GM19043 (cell line): ENCODE data around the gene C12orf76.
"Not testable (repeated sequence)": the region's sequence is repeated elsewhere in the genome, so short reads cannot be mapped to it uniquely, and the experiment has no call there.

Experiments
- ATAC-seq: cut with Tn5 transposase; IDR thresholded peaks from one replicate; pipeline ENCODE4 v1.9.1; 2021; ENCODE audit warnings: low read depth; ENCODE audit not compliant: unreplicated experiment

C12orf76 gene

GRCh38 chr12:110048242-110049027 lies at the start of gene C12orf76:
Gene C12orf76 (minus strand): TSS chr12:110048522. CDS start chr12:110048495, 27 bp downstream.
- ATAC-seq: peak; percentile 99

DNA sequence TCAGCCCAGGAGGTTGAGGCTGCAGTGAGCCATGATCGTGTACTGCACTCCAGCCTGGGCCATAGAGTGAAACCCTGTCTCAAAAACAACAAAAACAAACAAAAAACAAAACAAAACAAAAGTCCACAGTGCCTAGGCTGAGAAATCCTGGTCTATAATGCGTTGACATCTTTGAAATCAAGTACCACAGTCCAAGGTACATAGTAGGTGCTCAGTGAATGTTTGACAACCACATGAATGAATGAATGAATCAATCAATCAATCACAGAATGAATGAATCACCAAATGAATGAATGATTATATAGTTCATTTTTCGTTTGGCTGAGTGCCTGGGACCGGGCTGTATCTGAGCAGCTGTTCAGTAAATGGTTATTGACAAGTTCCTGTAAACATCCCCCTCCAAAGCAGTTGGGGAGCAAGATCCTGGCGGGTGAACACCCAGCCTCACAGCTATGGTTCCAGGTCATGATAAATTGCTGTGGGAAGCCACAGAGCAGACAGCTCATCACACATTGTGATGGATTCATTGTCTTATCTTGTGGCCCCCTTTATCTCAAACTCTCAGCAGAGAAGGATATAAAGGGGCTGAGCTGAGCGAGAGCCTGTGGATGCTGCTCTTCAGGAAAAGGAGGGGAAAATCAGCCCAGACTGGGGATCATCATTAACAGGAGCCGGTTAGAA lies 45.4 kb upstream of the C12orf76 start:
- ATAC-seq: no peak

- ATAC-seq: no peak
These were observed 42.9 kb upstream of the C12orf76 start for GRCh38 chr12:110091136-110091711.

DNA sequence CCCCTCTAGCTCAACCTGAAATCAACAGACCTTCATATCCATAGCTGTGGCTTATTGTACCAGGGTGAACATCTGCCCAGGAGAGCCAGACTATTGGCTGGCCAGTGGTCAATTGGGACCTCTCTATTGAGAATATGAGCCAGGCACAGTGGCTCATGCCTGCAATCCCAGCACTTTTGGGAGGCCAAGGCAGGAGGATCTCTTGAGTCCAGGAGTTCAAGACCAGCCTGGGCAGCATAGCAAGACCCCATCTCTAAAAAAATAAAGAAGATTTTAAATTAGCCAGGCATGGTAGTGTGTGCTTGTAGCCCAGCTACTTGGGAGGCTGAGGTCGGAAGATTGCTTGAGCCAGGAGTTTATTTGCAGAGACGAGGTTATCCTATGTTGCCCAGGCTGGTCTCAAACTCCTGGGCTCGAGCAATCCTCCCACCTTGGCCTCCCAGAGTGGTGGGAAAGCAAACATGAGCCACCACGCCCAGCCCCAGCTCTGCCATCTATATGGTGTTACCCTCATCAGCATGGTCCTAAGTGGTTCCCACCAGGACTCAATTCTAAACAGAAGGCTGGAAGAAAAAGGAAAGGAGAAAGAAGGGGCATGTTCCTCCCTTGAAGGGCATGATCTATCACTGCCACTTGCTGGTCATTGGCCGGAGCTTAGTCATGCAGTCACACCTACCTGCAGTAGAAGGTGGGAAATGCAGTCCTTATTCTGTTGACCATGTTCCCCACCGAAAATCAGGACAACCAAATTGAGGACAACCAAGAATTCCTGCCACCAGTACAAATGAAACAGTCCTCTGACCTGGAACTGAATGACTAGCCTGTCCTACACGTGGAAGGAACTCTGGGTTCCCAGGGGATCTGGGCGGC lies 42.2 kb upstream of the C12orf76 start:
- no peak for ATAC-seq

DNA sequence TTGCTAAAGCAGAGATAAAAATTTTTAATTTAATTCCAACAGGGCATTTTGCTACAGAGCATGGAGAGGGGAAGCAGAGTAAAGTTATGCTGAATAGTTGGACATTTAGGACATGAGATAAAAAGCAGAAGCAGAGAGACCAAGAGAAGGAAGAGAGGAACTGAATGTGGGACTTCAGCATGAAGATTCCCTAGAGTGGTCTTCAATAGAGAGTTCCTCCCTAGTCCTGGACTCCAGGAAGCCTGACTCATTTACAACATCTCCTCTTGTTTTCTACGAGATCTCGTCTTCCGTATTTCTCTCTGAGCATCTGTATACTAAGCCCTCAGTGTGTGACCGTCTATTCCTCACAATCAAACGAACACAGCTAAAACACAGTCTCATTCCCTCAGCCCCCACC lies 40.6 kb upstream of the C12orf76 start:
- ATAC-seq: no peak

DNA sequence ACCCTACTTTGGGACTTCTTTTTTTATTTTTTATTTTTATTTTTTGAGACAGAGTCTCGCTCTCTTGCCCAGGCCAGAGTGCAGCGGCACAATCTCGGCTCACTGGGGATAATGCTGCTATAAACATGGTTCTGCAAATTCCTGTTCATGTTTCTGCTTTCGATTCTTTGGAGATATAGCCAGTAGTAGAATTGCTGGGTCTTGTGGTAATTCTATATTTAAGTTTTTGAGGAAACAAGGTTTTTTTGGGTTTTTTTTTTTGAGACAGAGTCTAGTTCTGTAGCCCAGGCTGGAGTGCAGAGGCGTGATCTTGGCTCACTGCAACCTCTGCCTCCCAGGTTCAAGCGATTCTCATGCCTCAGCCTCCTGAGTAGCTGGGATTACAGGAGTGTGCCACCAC lies 39.9 kb upstream of the C12orf76 start:
- not testable (repeated sequence) for ATAC-seq

DNA sequence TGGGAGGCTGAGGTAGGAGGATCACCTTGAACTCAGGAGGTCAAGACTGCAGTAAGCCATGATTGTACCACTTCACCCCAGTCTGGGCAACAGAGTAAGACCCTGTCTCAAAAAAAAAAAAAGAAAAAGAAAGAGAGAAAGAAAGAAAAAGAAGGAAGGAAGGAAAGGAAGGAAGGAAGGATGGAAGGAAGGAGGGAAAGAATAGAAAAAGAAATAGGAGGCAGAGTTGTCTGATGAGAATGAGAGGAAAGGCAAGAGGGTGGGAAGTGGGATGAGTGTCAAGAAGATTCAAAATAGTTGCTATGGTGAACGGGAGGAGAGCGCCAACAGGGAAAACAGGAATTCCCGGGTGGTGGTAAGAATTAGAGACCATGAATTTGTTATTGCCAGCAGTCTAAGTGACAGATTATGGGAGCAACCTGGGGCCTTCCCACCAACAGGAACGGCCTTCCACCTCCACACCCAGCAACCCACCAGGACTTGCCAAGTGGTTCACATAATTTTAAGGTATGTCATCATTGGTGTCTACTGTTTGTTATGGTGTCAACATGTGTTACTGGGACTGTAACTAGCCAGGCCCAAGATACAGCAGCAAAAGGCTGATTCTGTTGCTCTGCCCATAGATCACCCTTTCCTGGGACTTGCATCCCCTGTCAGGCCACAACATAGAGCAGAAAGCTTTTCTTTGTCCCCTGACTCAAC lies 36.1 kb upstream of the C12orf76 start:
- ATAC-seq: no peak

GRCh38 chr12:110080410-110080809 lies 32.1 kb upstream of the C12orf76 start:
- no peak for ATAC-seq

GRCh38 chr12:110079477-110080400 lies 31.4 kb upstream of the C12orf76 start:
- peak; percentile 85 for ATAC-seq

GRCh38 chr12:110077800-110078199 lies 29.5 kb upstream of the C12orf76 start:
- no peak for ATAC-seq

DNA sequence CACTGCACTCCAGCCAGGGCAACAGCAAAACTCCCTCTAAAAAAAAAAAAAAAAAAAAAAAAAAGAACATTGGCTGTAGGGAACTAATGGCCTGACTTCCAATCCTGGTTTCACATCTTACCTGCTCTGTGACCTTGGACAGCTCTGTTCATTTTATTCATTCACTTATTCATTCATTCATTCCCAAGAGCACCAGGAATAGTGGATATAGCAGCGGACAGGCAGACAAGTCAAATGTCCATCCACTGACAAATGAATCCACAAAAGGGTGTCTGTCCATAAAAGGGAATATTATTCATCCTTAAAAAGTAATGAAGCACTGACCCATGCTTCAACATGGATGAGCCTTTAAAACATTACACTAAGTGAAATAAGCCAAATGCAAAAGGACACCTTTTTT lies 27.6 kb upstream of the C12orf76 start:
- ATAC-seq: no peak

GRCh38 chr12:110074089-110074488 lies 25.8 kb upstream of the C12orf76 start:
- ATAC-seq: no peak

GRCh38 chr12:110073049-110073831 lies 24.9 kb upstream of the C12orf76 start:
- no peak for ATAC-seq

DNA sequence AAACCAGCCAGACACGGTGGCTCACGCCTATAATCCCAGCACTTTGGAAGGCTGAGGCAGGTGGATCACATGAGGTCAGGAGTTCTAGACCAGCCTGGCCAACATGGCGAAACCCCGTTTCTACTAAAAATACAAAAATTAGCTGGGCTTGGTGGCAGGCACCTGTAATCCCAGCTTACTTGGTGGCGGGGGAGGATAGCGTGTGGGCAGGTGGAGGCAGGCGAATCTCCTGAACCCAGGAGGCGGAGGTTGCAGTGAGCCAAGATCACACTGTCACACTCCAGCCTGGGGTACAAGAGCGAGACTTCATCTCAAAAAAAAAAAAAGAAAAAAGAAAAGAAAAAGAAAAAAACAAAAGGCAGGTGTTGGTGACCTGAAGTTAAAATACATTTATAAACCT lies 24.3 kb upstream of the C12orf76 start:
- not testable (repeated sequence) for ATAC-seq

DNA sequence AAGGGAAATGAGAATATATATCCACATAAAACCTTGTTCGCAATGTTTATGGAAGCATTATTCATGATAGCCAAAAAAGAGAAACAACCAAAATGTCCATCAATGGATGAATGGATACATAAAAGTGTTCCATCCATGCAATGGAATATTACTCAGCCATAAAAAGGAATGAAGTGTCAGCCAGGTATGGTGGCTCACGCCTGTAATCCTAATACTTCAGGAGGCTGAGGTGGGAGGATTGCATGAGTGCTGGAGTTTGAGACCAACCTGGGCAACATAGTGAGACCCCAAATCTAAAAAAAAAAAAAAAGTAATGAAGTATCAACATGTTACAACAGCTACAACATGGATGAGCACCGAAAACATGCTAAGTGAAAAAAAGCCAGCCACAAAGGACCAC lies 23.6 kb upstream of the C12orf76 start:
- ATAC-seq: no peak

DNA sequence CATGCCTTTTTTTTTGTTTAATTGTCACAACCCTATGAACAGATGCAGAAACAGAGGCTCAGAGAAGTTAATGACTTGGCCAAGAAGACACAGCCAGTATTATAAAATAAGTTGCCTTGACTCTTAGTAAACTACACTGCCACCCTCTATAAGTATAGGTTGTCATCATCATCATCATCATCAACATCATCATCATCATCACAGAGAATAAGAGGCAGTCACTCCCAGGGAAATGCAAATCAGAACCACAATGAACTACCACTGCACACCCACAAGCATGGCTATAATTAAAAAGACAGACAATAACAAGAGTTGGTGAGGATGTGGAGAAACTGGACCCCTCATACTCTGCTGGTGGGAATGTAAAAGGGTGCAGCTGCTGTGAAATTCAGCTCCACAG lies 23.2 kb upstream of the C12orf76 start:
- ATAC-seq: no peak

DNA sequence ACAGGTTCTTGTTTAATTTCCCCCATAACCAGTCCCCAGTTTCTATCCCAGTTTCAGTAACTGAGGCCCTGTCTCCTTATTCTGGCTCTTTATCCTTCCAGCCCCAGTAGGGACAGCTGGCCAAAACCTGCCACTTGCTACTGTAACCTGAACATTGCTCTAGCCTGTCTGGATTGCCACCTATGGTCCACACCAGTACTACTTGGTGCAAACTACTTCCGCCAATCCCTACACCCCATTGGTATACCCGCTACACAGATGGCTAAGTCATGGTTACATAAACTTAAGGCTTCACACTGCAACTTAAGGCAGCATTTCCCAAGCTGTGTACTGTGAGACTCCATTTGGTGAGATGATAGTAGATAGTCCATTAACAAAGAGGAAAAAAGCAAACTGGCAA lies 20.3 kb upstream of the C12orf76 start:
- no peak for ATAC-seq

GRCh38 chr12:110068115-110068514 lies 19.8 kb upstream of the C12orf76 start:
- ATAC-seq: not testable (repeated sequence)
